T-cell (primary cell): ENCODE data around the gene ART4. TPM values are rescaled to one million over a fixed set of nuclear protein-coding genes. Genes with fewer than 3 reads are reported as not detected.

Experiments
- total RNA-seq, 35 experiments: library from RNA in 6 of 35; stranded (reverse) in 6 of 35; fragments of 120-200 nt in 1 of 35; gene quantifications; one replicate each; pipeline versions ENCODE4 v1.2.1 to v1.2.4 and lab custom pipeline; 2013 to 2026

ART4 gene
- total RNA-seq, 5 donors from 2014 or later (not counting 1 experiment from before 2014, with no cell fraction given) = not detected

Other genes starting within 250 kb of the ART4 start
- gene GUCY2C, start 146.9 kb downstream of the ART4 start, total RNA-seq = under 1 TPM in 1 of 5 donors, not detected in 4; 0.06 TPM
- gene WBP11, start 40.0 kb downstream of the ART4 start, total RNA-seq = 100 to 1,000 TPM in 2 of 5 donors, 10 to 100 TPM in 3; 72.6 to 122 (median 80.6) TPM
- gene C12orf60, start 39.9 kb downstream of the ART4 start, total RNA-seq = 1 to 10 TPM in 2 of 5 donors, under 1 TPM in 2, not detected in 1; 0.50 to 1.4 (median 0.93) TPM
- not detected for gene SMCO3, start 29.3 kb downstream of the ART4 start, total RNA-seq
- 1 to 10 TPM; 1.5 to 4.0 (median 2.2) TPM for gene MGP, start 42.3 kb upstream of the ART4 start, total RNA-seq
- 10 to 100 TPM; 11.1 to 21.8 (median 14.7) TPM for gene ERP27, start 95.0 kb upstream of the ART4 start, total RNA-seq
- gene ARHGDIB, start 118.1 kb upstream of the ART4 start, total RNA-seq = 100 to 1,000 TPM; 722 to 938 (median 785) TPM
- not detected for gene PDE6H, start 129.5 kb upstream of the ART4 start, total RNA-seq